Astrocyte (in vitro differentiated cells and primary cell): Measurements from ENCODE around the gene CDC16.
"Not testable (repeated sequence)": the region's sequence is repeated elsewhere in the genome, so short reads cannot be mapped to it uniquely, and the experiment has no call there.

Source experiments
- CTCF ChIP-seq: IDR thresholded peaks from 2 replicates; pipeline ENCODE4 v1.5.1; 2011; ENCODE audit warnings: low read depth, mild to moderate bottlenecking, inconsistent platforms, low read length, moderate library complexity; ENCODE audit not compliant: insufficient read depth
- EZH2 ChIP-seq: IDR thresholded peaks from 2 replicates; pipeline ENCODE4 v1.6.1; 2012; ENCODE audit warnings: mild to moderate bottlenecking, low read length, inconsistent platforms; ENCODE audit not compliant: insufficient read depth

GRCh38 chr13:114251639-114252440 lies 17.1 kb downstream of the CDC16 start:
- TF ChIP-seq CTCF, EZH2: not testable (repeated sequence)
